MM.1S (cell line): ENCODE data around the gene KYAT1.

Experiments used
- EZH2 ChIP-seq: fragments of 300-600 bp; sonication (generic); optimal IDR thresholded peaks from 2 replicates; pipeline ENCODE3; 2017; ENCODE audit warnings: low read depth, mild to moderate bottlenecking, antibody characterized with exemption, low read length, mixed read lengths
- TF ChIP-seq, protein P1 (sequence below): fragments of 300-600 bp; sonication (generic); IDR thresholded peaks from 2 replicates; pipeline ENCODE4 v1.5.1; 2016; ENCODE audit warnings: antibody characterized with exemption, low read length, mixed read lengths

DNA sequence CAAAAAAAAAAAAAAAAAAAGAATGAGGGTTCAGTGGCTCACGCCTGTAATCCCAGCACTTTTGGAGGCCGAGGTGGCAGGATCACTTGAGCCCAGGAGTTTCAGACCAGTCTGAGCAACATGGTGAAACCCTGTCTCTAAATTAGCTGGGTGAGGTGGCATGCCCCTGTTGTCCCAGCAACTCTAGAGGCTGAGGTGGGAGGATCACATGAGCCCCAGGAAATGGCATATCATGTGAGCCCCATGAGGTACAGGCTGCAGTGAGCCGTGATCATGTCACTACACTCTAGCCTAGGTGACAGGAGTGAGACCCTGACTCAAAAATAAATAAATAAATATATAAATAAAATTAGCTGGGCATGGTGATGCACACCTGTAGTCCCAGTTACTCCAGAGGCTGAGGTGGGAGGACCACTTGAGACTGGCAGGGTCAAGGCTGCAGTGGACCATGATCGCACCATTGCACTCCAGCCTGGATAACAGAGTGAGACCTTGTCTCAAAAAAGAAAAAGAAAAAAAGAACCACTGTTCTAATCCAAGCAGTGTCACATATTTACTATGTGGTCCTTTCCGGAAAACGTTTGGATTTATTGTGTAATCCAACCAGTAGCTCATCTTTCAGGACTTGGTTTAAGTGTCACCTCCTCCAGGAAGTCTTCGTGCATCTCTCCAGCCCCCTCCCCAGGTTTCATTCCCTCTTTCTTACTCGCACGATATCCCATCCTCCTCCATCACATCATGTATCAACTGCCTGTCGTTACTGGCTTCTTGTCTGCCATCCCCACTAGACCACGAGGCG lies 39.9 kb downstream of the KYAT1 start:
- TF ChIP-seq, protein P1, sequence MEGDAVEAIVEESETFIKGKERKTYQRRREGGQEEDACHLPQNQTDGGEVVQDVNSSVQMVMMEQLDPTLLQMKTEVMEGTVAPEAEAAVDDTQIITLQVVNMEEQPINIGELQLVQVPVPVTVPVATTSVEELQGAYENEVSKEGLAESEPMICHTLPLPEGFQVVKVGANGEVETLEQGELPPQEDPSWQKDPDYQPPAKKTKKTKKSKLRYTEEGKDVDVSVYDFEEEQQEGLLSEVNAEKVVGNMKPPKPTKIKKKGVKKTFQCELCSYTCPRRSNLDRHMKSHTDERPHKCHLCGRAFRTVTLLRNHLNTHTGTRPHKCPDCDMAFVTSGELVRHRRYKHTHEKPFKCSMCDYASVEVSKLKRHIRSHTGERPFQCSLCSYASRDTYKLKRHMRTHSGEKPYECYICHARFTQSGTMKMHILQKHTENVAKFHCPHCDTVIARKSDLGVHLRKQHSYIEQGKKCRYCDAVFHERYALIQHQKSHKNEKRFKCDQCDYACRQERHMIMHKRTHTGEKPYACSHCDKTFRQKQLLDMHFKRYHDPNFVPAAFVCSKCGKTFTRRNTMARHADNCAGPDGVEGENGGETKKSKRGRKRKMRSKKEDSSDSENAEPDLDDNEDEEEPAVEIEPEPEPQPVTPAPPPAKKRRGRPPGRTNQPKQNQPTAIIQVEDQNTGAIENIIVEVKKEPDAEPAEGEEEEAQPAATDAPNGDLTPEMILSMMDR = no peak
- TF ChIP-seq EZH2 = no peak
